Progenitor cell of endocrine pancreas (in vitro differentiated cells): ENCODE data around the gene CERS5. TPM values are rescaled to one million over a fixed set of nuclear protein-coding genes. Genes with fewer than 3 reads are reported as not detected.

Experiments
- DNase-seq: peaks from one replicate; pipeline ENCODE4 v3.0.0; 2021; ENCODE audit warnings: low spot score; ENCODE audit not compliant: unreplicated experiment
- H3K27ac Mint-ChIP-seq: 2 replicates; pipeline ENCODE4 v1.8.0; 2021; ENCODE audit warnings: mild to moderate bottlenecking, moderate library complexity, mixed read lengths
- H3K27me3 Mint-ChIP-seq: 2 replicates; pipeline ENCODE4 v1.8.0; 2021; ENCODE audit warnings: mixed read lengths
- H3K36me3 Mint-ChIP-seq: 2 replicates; pipeline ENCODE4 v1.8.0; 2022; ENCODE audit warnings: mixed read lengths; ENCODE audit not compliant: insufficient read depth
- H3K4me1 Mint-ChIP-seq: 2 replicates; pipeline ENCODE4 v1.8.0; 2021; ENCODE audit warnings: low read depth, mixed read lengths
- H3K4me3 Mint-ChIP-seq: 2 replicates; pipeline ENCODE4 v1.8.0; 2021; ENCODE audit warnings: low read depth, mild to moderate bottlenecking, moderate library complexity, mixed read lengths
- H3K9me3 Mint-ChIP-seq: 2 replicates; pipeline ENCODE4 v1.8.0; 2021; ENCODE audit warnings: low read depth, mixed read lengths
- total RNA-seq: library from RNA; stranded (reverse); gene quantifications from 2 replicates; pipeline ENCODE4 v1.2.1, GENCODE V29; 2021
- TF ChIP-seq, protein P1 (sequence below): fragments of 200-600 bp; sonication (generic); IDR thresholded peaks from one replicate; pipeline ENCODE4 v1.5.0; 2021; ENCODE audit warnings: antibody characterized with exemption, mild to moderate bottlenecking; ENCODE audit not compliant: unreplicated experiment

Gene CERS5
- total RNA-seq, 1 donor from 2014 or later, result 69.1 TPM

DNA sequence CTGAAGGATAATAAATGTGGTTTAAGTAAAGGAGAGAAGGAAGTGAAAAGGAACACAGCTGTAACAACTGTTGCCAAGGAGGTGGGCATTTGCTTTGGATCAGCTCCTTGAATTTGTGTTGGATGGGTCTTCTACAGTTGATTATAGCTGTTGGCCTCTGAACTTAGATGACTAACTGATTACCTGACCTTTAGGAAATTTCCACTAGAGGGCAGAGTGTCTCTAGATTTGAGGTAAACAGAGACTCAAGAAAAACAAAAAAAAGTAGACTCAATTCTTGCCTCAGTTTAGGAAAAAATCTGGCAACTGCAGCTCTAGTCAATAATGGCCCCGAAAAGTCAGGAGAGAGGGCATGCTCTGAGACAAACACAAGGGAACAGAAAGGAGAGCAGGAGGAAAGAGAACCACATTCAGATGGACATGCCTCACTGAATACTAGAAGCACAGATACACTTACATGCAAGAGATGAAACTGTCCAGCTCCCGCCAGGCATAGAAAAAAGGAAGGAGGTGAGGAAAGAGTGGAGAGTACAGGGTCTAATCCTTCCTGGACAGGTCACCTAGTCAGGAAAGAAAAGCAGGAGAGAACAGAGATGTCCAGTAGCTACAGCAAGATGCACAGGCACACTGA is 34.5 kb downstream of the CERS5 start:
- no peak overlapping the region for H3K4me3 Mint-ChIP-seq
- H3K27me3 Mint-ChIP-seq, result no peaks in the 10 kb centered on the region
- TF ChIP-seq, protein P1, sequence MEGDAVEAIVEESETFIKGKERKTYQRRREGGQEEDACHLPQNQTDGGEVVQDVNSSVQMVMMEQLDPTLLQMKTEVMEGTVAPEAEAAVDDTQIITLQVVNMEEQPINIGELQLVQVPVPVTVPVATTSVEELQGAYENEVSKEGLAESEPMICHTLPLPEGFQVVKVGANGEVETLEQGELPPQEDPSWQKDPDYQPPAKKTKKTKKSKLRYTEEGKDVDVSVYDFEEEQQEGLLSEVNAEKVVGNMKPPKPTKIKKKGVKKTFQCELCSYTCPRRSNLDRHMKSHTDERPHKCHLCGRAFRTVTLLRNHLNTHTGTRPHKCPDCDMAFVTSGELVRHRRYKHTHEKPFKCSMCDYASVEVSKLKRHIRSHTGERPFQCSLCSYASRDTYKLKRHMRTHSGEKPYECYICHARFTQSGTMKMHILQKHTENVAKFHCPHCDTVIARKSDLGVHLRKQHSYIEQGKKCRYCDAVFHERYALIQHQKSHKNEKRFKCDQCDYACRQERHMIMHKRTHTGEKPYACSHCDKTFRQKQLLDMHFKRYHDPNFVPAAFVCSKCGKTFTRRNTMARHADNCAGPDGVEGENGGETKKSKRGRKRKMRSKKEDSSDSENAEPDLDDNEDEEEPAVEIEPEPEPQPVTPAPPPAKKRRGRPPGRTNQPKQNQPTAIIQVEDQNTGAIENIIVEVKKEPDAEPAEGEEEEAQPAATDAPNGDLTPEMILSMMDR, result peak; percentile 78
- H3K4me1 Mint-ChIP-seq, result no peaks in the 10 kb centered on the region
- peaks cover 23% of the 10 kb centered on the region for H3K36me3 Mint-ChIP-seq
- H3K27ac Mint-ChIP-seq, result no peak overlapping the region
- no peaks in the 10 kb centered on the region for H3K9me3 Mint-ChIP-seq
- DNase-seq, result no peak

DNA sequence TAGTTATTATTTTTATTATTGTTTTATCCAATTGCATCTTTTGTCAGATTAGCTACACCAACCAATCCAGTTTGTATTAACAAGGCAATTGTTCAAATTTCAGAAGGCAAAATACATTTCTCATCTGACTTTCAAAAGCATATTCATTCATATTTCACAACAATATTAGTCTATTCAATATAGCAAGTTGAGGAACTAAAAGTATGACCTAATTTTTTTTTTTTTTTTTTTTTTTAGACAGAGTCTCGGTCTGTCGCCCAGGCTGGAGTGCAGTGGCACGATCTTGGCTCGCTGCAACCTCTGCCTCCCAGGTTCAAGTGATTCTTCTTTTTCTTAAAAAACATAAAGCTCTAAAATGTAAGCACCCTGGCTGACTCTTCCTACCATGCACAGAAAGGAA is 37.9 kb downstream of the CERS5 start:
- Mint-ChIP-seq H3K4me1 (peaks cover 4% of the 10 kb centered on the region), H3K4me3 (no peak overlapping the region), H3K27me3 (no peaks in the 10 kb centered on the region), H3K27ac (no peak overlapping the region), H3K9me3 (no peaks in the 10 kb centered on the region), H3K36me3 (peaks cover 23% of the 10 kb centered on the region)
- no peak for DNase-seq
- TF ChIP-seq, protein P1, result no peak

- Mint-ChIP-seq H3K9me3 (no peaks in the 10 kb centered on the region), H3K4me1 (peaks cover 5% of the 10 kb centered on the region), H3K27ac (peak overlapping the region; percentile 11), H3K4me3 (no peak overlapping the region), H3K36me3 (peaks cover 22% of the 10 kb centered on the region), H3K27me3 (no peaks in the 10 kb centered on the region)
- TF ChIP-seq, protein P1, result no peak
- no peak for DNase-seq
Observed at GRCh38 chr12:50127546-50127945, 39.6 kb downstream of the CERS5 start.

GRCh38 chr12:50123203-50123602 is 44.0 kb downstream of the CERS5 start:
- H3K4me1 Mint-ChIP-seq, result peaks cover 5% of the 10 kb centered on the region
- no peaks in the 10 kb centered on the region for H3K9me3 Mint-ChIP-seq
- no peak overlapping the region for H3K27ac Mint-ChIP-seq
- H3K36me3 Mint-ChIP-seq, result peaks cover 13% of the 10 kb centered on the region
- TF ChIP-seq, protein P1, result no peak
- no peak for DNase-seq
- H3K27me3 Mint-ChIP-seq, result no peaks in the 10 kb centered on the region
- no peak overlapping the region for H3K4me3 Mint-ChIP-seq

DNA sequence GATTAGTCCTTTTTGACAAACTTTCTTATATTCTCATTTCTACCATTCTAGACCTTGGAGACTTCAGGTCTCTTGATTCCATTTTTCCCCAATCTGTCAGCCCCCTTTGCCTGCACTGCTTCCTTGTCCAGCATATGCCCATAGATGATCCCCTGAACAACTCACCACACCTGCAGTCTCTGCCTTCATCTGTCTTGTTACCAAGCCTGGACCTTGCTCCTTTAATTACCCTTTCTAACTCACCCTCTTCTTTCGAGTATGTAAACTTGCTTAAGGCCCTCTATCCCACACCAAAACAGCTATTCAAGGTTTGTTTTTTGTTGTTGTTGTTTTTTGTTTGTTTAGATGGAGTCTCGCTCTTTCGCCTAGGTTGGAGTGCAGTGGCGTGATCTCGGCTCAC is 45.5 kb downstream of the CERS5 start:
- no peaks in the 10 kb centered on the region for H3K9me3 Mint-ChIP-seq
- TF ChIP-seq, protein P1, result no peak
- peaks cover 8% of the 10 kb centered on the region for H3K36me3 Mint-ChIP-seq
- DNase-seq, result no peak
- no peak overlapping the region for H3K27ac Mint-ChIP-seq
- no peaks in the 10 kb centered on the region for H3K27me3 Mint-ChIP-seq
- no peak overlapping the region for H3K4me3 Mint-ChIP-seq
- H3K4me1 Mint-ChIP-seq, result peaks cover 5% of the 10 kb centered on the region
